Esophagus muscularis mucosa (tissue), 4 donors: ENCODE results near the gene PROZ. TPM values are rescaled to one million over a fixed set of nuclear protein-coding genes. Genes with fewer than 3 reads are reported as not detected.

ENCODE experiments used
- DNase-seq: peaks from one replicate; pipeline ENCODE4 v3.0.0-alpha.2; 2017; ENCODE audit errors: extremely low spot score
- H3K27ac ChIP-seq, 4 donors: fragments of 200-600 bp; sonication (generic); replicated peaks in 1 of 4; 1 replicate in 3 of 4; 2 replicates in 1 of 4; pipeline ENCODE4 v1.5.1; 2016 to 2019; ENCODE audit warnings: mild to moderate bottlenecking in 1 of 4
- H3K27me3 ChIP-seq, 4 donors: fragments of 200-600 bp; sonication (generic); one replicate each; pipeline versions ENCODE4 v1.5.1 to v1.6.0; 2016 to 2019
- H3K36me3 ChIP-seq, 4 donors: fragments of 200-600 bp; sonication (generic); one replicate each; pipeline ENCODE4 v1.5.1; 2016 to 2019
- H3K4me1 ChIP-seq, 4 donors: fragments of 200-600 bp; sonication (generic); one replicate each; pipeline ENCODE4 v1.5.1; 2016 to 2019
- H3K4me3 ChIP-seq, 4 donors: fragments of 200-600 bp; sonication (generic); 1 replicate in 2 of 4; 2 replicates in 2 of 4; pipeline ENCODE4 v1.5.1; 2016 to 2019; ENCODE audit warnings: mild to moderate bottlenecking in 4 of 4, moderate library complexity in 1 of 4
- H3K9me3 ChIP-seq, 4 donors: fragments of 200-600 bp; sonication (generic); 1 replicate in 3 of 4; 2 replicates in 1 of 4; pipeline ENCODE4 v1.5.1; 2016 to 2019
- EP300 ChIP-seq: sonication (generic); formaldehyde crosslinking; IDR thresholded peaks from one replicate; pipeline ENCODE4 v1.6.1; 2017; ENCODE audit warnings: antibody characterized with exemption
- POLR2A ChIP-seq: fragments of 450-650 bp; IDR thresholded peaks from one replicate; pipeline ENCODE4 v1.6.1; 2017; ENCODE audit warnings: antibody characterized with exemption, moderate library complexity, mild to moderate bottlenecking, low read depth
- POLR2AphosphoS5 ChIP-seq, 2 donors: sonication (generic); formaldehyde crosslinking; IDR thresholded peaks; one replicate each; pipeline ENCODE4 v1.6.1; 2017; ENCODE audit warnings: antibody characterized with exemption in 2 of 2
- WGBS: methylation state at CpG from one replicate; pipeline ENCODE4 v1.1.5; 2018; 5-methylcytosine and 5-hydroxymethylcytosine counted together
- intact Hi-C: fragments of 100-400 bp; cut with DNase I; formaldehyde crosslinking; loops from one replicate; pipeline ENCODE4 v1.15.1; 2023
- total RNA-seq, 4 donors: library from RNA; depleted of rRNA; stranded (reverse); fragments of >200 nt; gene quantifications; one replicate each; pipeline versions ENCODE4 v1.1.0 to v1.2.1, GENCODE V29; 2016
- TF ChIP-seq, protein P1 (sequence below), 3 experiments: fragments of 200-600 bp in 2 of 3; fragments of 450-650 bp in 1 of 3; sonication (generic) in 2 of 3; IDR thresholded peaks; one replicate each; pipeline ENCODE4 v1.5.1; 2017 to 2019; ENCODE audit warnings: antibody characterized with exemption in 3 of 3, mild to moderate bottlenecking in 2 of 3, moderate library complexity in 1 of 3

Gene PROZ
- total RNA-seq, 4 donors from 2014 or later = not detected

DNA sequence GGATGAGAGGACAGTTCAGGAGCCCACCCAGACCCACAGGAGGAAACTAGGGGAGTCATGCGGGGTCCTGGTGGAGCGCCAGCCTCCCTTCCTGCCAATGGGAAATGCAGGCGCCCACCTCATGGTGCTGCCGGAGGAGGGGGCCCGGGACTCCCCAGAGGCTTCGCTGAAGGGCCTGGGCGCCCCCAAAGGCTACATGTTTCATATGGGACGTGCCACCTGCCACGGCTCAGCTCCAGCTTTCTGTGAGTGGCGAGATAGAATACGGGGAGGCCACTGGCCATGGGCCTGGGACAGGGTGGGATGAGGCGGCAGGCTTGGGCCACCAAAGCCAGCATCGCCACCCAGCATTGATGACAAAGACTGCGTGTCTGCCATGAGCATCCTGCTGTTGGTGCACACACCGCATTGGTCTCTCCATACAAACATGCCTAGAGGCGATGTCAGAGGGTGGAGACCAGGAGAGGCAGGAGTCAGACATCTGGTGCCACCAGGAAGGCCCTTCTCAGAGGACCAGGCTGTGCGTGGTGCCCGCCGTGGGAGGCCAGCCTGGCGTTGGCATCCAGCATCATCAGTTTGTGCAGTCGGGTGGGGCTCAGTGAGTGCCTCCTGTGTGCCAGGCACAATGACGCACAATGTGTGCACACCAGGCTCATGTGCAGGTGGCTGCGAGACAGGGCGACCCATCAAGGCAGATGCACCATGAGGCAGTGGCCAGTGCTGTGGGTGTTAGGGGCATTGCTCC is 37.1 kb upstream of the PROZ start:
- 91% methylated on average over 24 of the region's 24 CpGs for WGBS

DNA sequence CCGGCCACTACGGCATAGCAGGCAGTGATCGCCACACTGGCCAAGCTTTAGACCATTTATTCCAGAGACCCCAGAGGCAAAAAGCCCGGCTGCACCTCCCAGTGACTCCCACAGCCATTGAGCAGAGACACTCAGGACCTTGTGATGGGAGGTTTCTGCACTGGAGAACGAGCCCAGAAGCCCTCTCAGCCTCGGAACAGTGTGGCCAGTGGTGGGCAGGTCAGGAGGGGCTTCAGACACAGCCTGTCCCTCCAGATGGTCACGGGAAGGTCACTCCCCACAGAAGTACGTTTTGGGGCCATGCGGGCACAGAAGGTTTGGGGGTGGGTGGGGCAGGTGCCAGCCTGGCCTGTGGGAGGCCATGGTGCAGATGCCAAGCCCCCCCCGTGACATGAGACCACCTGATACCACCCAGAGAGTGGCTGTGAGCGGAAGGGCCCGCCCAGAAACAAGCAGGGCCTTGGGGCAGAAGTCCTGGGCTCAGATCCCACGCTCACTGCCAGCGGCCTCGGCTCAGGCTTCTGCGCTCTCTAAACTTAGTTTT is 36.4 kb upstream of the PROZ start:
- Histone ChIP-seq H3K4me1 (peaks cover 0 to 18% (median 5%) of the 10 kb centered on the region in 4 donors), H3K27ac (peak overlapping the region; percentile 27 to 62 (median 32)), H3K36me3 (no peaks in the 10 kb centered on the region), H3K27me3 (peaks cover 0 to 13% (median 0%) of the 10 kb centered on the region in 4 donors), H3K4me3 (peak overlapping the region in 1 of 4 donors; percentile 46), H3K9me3 (no peaks in the 10 kb centered on the region)
- TF ChIP-seq, protein P1, sequence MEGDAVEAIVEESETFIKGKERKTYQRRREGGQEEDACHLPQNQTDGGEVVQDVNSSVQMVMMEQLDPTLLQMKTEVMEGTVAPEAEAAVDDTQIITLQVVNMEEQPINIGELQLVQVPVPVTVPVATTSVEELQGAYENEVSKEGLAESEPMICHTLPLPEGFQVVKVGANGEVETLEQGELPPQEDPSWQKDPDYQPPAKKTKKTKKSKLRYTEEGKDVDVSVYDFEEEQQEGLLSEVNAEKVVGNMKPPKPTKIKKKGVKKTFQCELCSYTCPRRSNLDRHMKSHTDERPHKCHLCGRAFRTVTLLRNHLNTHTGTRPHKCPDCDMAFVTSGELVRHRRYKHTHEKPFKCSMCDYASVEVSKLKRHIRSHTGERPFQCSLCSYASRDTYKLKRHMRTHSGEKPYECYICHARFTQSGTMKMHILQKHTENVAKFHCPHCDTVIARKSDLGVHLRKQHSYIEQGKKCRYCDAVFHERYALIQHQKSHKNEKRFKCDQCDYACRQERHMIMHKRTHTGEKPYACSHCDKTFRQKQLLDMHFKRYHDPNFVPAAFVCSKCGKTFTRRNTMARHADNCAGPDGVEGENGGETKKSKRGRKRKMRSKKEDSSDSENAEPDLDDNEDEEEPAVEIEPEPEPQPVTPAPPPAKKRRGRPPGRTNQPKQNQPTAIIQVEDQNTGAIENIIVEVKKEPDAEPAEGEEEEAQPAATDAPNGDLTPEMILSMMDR (IDR thresholded peaks at IDR 0.05) = no peak
- TF ChIP-seq POLR2AphosphoS5 (IDR thresholded peaks at IDR 0.05) (no peak), EP300 (no peak), POLR2A (no peak)
- intact Hi-C loops = no loop called here
- WGBS = 77% methylated on average over 10 of the region's 16 CpGs
- no peak for DNase-seq

More for the DNA sequence above, 37.1 kb upstream of the PROZ start:
- H3K36me3 ChIP-seq = no peaks in the 10 kb centered on the region
- peaks cover 0 to 18% (median 5%) of the 10 kb centered on the region in 4 donors for H3K4me1 ChIP-seq
- peaks cover 0 to 13% (median 0%) of the 10 kb centered on the region in 4 donors for H3K27me3 ChIP-seq
- H3K9me3 ChIP-seq = no peaks in the 10 kb centered on the region
- TF ChIP-seq POLR2AphosphoS5 (IDR thresholded peaks at IDR 0.05) (no peak), EP300 (no peak), POLR2A (no peak)
- TF ChIP-seq, protein P1 (IDR thresholded peaks at IDR 0.05) = no peak
- DNase-seq = no peak
- H3K4me3 ChIP-seq = no peak overlapping the region
- no peak overlapping the region for H3K27ac ChIP-seq
- intact Hi-C loops = no loop called here

DNA sequence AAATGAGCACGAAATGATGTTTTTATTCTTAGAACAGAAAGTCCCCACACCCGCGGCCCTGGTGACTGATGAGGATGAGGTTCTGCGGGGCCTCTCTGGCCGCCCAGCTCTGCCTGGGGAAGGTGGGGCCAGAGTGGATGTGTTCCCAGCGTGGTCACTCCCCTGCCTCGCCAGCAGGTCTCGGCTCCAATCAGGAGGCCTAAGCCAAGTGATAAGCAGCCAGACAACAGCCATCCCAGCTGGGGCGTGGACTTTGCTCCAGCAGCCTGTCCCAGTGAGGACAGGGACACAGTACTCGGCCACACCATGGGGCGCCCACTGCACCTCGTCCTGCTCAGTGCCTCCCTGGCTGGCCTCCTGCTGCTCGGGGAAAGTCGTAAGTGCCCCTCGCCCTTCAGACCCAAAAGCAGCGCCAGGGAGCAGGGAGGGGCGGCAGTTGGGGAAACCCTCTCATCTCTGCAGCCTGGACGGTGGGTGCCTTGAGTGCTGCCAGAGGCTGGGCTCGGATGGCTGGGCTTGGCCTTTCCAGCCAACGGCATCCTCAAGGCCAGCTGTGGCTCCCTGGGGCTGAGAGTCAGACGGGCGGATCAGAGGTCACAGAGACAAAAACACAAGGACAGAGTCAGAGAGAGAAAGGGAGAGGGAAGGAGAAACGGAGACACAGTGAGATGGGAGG is 35.8 kb upstream of the PROZ start, which contains the start of gene F10:
TSS of gene F10 (plus strand) at position 250 of the 676 bp plus-strand sequence. CDS start at position 307, 57 bp downstream.
- DNase-seq = no peak
- intact Hi-C loops = no loop called here
- peaks cover 0 to 18% (median 5%) of the 10 kb centered on the region in 4 donors for H3K4me1 ChIP-seq
- peaks cover 0 to 13% (median 0%) of the 10 kb centered on the region in 4 donors for H3K27me3 ChIP-seq
- WGBS = 50% methylated on average over 12 of the region's 23 CpGs
- peak within 1 kb of the TSS; percentile 31 to 62 (median 36) for H3K27ac ChIP-seq
- no peaks in the 10 kb centered on the region for H3K9me3 ChIP-seq
- TF ChIP-seq, protein P1 (IDR thresholded peaks at IDR 0.05) = no peak
- peak; percentile 31 to 41 for TF ChIP-seq POLR2AphosphoS5 (IDR thresholded peaks at IDR 0.05)
- H3K36me3 ChIP-seq = no peaks in the 10 kb centered on the region
- peak within 1 kb of the TSS; percentile 28 to 46 (median 34) for H3K4me3 ChIP-seq

DNA sequence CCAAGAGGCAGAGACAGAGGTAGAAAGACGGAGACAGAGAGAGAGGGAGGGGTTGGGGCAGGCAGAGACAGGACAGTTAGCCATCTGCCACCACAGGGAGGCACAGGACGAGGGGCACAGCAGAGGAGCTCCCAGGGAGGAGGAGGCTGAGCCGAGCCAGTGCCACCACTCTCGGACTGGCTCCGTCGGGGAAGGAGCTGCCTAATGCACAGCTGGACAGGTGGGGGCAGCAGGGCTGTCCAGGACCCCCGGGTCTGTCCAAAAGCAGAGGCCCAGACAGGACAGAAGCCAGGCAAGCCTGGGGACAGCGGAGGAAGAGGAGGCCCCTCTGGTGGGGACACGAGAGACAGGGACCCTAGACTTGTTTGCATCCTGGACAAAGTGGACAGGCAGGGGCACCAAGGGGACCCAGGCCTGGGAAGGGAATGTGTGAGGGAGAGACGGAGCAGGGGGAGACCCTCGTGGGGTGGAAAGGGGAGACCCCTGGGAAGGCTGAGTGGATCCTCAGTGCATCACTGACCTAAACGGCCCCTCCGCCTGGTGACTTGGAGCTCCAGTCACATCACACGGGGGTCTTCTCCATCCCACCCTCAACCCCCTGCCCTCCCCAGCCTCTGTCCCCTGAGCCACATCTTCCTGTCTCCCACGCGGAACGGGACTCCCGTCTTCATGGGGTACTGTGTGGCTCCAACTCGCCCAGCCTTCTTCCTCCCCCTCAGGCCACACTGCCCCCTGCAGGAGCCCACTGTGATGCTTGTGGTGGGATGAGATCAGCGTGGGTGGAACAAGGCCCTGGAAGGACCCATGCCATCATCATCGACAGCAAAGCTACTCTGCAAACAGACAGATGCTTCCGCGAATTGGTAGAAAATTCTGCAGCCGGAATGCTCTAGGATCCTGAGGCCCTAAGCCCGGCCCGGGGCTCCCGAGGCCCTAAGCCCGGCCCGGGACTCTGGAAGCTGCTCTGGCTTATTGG is 34.9 kb upstream of the PROZ start:
- H3K27me3 ChIP-seq = peaks cover 0 to 8% (median 0%) of the 10 kb centered on the region in 4 donors
- 84% methylated on average over 25 of the region's 29 CpGs for WGBS
- peaks cover 0 to 18% (median 5%) of the 10 kb centered on the region in 4 donors for H3K4me1 ChIP-seq
- H3K4me3 ChIP-seq = peak overlapping the region; percentile 28 to 46 (median 34)
- H3K36me3 ChIP-seq = no peaks in the 10 kb centered on the region
- TF ChIP-seq, protein P1 (IDR thresholded peaks at IDR 0.05) = no peak
- TF ChIP-seq EP300 (no peak), POLR2A (no peak), POLR2AphosphoS5 (IDR thresholded peaks at IDR 0.05) (no peak)
- intact Hi-C loops = no loop called here
- H3K27ac ChIP-seq = peak overlapping the region in 3 of 4 donors; percentile 32 to 62 (median 40)
- no peaks in the 10 kb centered on the region for H3K9me3 ChIP-seq
- no peak for DNase-seq
